HAP-1 (cell line): Measurements from ENCODE around the gene SPSB3.

Experiments used
- DNase-seq, 2 experiments: peaks; one replicate each; pipeline ENCODE4 v3.0.0-alpha.2; 2016 to 2020; ENCODE audit warnings: low spot score in 2 of 2
- H3K27me3 ChIP-seq: fragments of 250-450 bp; sonication (Bioruptor Pico); 2 replicates; pipeline ENCODE4 v1.5.1; 2020; ENCODE audit warnings: low read depth, mild to moderate bottlenecking, moderate library complexity
- H3K36me3 ChIP-seq: fragments of 250-450 bp; sonication (Bioruptor Pico); replicated peaks from 2 replicates; pipeline ENCODE4 v1.5.1; 2020; ENCODE audit warnings: mild to moderate bottlenecking
- H3K4me1 ChIP-seq: fragments of 250-450 bp; sonication (Bioruptor Pico); 2 replicates; pipeline ENCODE4 v1.5.1; 2020; ENCODE audit warnings: mild to moderate bottlenecking
- H3K4me3 ChIP-seq: fragments of 250-450 bp; sonication (Bioruptor Pico); 2 replicates; pipeline ENCODE4 v1.5.1; 2020; ENCODE audit warnings: mild to moderate bottlenecking, moderate library complexity
- H3K9me3 ChIP-seq: fragments of 250-450 bp; sonication (Bioruptor Pico); 2 replicates; pipeline ENCODE4 v1.5.1; 2020; ENCODE audit warnings: mild to moderate bottlenecking, moderate library complexity
- in situ Hi-C: fragments of 300-500 bp; cut with MboI; formaldehyde crosslinking; loops from 3 replicates; pipeline ENCODE4 v1.14.3; 2020; ENCODE audit warnings: low sequenced_read_pairs, inconsistent platforms, mixed read lengths

SPSB3 gene

DNA sequence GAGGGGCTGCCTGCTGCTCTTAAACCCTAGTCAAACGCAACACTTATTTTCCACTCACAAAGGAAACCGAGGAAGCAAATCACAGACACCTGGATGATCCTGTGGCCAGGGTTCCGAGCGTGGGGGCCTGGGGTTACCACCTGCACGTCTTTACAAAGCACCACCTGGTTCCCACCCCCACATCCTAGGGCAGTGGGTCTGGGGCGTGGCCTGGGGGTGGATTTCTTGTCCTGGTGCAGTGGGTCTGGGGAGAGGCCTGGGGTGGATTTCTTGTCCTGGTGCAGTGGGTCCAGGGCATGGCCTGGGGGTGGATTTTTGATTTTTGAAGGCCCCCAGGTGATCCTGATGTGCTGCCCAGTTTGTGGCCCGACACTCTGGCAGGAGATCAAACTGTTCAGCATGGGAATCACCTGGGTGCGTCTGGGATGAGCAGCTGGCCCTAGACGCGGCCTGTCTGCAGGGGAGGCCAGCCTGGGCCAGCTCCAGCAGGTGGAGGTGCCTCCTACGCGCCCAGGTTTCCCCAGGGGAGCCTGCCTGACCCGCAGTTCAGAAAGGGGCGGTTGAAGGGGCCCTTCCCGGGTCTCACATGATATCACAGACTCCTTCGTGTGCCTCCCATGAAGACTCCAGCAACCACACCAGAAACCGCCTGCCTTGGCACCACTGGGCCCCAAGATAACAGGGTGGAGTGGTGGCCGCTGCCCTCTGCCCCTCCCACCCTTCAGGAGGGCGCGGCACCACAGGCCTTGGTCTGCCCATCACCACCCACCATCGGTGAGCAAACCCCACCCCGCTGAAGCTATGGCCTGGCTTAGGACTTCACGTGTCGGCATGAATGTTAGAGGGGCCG is 38.0 kb upstream of the SPSB3 start:
- Histone ChIP-seq H3K36me3 (peaks cover 10% of the 10 kb centered on the region; the same call in 1 of the 2 replicates), H3K4me3 (no peak overlapping the region), H3K4me1 (no peaks in the 10 kb centered on the region), H3K9me3 (no peaks in the 10 kb centered on the region), H3K27me3 (no peaks in the 10 kb centered on the region)
- in situ Hi-C loops = no loop called here
- DNase-seq = no peak

DNA sequence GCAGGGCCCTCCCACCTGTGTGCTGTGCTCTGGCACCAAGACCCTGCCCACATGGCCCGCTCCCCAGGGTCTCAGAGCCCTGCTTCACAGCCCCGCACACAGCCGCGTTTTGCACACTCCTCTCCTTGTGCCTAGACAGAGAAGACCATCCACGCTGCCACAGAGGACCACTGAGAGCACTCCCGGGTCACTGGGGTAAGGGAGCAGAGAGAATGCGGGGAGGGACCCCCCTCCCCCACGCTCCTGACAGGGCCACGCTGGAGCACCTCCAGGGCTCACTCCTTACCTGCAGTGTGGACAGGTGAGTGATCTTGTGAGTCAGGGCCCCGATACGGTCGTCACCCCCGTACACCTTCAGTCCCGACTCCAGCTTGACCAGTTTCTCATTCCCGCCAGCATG is 37.2 kb upstream of the SPSB3 start:
- no peak overlapping the region for H3K4me3 ChIP-seq
- no peaks in the 10 kb centered on the region for H3K9me3 ChIP-seq
- no peaks in the 10 kb centered on the region for H3K27me3 ChIP-seq
- in situ Hi-C loops = no loop called here
- no peaks in the 10 kb centered on the region for H3K4me1 ChIP-seq
- no peak for DNase-seq
- peaks cover 10% of the 10 kb centered on the region; the same call in 1 of the 2 replicates for H3K36me3 ChIP-seq

DNA sequence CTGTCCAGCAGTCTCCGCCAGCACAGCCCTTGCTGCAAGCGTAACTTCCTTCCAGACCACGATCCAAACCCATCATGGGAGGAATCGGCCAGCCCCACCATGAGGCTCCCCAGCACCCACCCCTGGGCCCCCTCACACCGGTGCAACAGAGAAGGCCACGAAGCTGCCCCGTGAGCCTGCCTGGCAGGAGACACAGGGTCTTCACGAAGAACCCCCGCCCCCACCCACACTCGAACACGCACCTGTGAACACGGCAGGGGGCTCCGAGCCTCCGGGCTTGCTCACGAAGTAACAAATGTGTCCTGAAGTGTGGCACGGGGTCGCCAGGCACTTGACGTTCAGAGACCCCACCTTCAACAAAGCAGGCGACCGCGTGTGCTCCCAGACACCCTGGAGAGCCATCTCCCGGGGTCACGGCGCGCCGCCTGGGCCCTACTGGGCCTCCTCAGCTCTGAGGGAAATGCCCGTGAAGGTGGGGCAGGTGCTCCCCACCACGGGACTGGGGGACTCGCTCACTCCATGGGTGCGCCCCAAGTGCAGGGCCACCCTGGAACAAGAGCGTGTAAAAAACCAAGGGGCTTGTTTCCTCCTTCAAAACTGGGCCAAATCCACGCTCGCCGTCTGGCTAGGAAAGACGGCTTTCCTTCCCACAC is 36.6 kb upstream of the SPSB3 start:
- H3K36me3 ChIP-seq = peaks cover 10% of the 10 kb centered on the region; the same call in 1 of the 2 replicates
- H3K4me1 ChIP-seq = no peaks in the 10 kb centered on the region
- H3K9me3 ChIP-seq = no peaks in the 10 kb centered on the region
- DNase-seq = no peak
- no peaks in the 10 kb centered on the region for H3K27me3 ChIP-seq
- H3K4me3 ChIP-seq = no peak overlapping the region
- in situ Hi-C loops = no loop called here

DNA sequence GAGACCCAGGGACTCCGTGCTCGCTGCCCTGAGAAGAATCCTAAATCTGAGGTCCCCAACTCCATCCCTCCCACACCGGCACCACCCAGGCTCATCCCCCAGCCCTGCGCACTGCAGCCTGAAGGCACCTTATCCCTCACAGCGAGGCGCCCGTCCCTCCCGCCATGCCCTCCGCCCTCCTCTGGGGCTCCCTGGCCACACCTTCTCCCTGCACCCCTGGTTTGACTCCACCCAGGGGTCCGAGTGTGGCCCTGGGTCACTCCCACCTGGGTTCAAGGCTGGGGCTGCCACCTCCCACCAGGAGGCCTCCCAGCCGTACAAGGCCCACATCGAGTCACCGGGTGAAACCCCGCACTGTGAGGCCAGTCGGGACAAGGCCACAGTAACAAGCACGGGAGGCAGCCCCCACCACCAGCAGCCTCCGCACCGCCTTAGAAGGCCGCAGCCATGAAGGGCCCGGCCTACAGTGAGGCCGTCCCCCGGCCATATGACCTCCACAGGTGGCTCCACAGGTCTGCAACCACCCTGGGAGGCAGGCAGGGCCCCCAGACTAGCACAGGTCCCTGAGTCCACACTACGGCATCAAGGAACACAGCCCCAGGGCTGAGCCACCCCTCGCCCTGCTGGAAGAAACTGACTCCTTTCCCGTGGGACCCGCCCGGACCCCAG is 36.0 kb upstream of the SPSB3 start:
- peaks cover 10% of the 10 kb centered on the region; the same call in 1 of the 2 replicates for H3K36me3 ChIP-seq
- H3K4me1 ChIP-seq = no peaks in the 10 kb centered on the region
- no peak for DNase-seq
- in situ Hi-C loops = no loop called here
- H3K4me3 ChIP-seq = no peak overlapping the region
- no peaks in the 10 kb centered on the region for H3K27me3 ChIP-seq
- H3K9me3 ChIP-seq = no peaks in the 10 kb centered on the region

DNA sequence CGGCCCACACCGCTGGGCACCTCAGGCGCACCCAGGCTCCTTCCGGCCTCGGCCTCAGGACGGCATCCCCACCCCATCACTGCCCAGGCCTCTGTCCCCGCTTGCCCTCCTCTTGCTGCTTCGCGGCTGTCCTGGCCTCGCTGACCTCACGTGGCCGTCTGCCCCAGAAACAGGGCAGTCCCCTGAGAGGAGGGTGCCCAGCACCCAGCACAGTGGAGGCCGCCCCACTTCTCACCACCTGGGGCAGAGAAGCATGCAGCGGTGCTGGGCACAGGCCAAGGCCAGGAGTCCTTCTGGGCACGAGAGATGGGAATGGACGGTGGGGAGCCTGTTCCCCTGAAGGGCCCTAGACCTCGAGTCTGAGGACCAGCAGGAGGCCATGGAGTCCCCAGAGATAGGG is 35.3 kb upstream of the SPSB3 start:
- no peaks in the 10 kb centered on the region for H3K27me3 ChIP-seq
- DNase-seq = no peak
- H3K4me1 ChIP-seq = no peaks in the 10 kb centered on the region
- in situ Hi-C loops = no loop called here
- no peaks in the 10 kb centered on the region for H3K9me3 ChIP-seq
- no peak overlapping the region for H3K4me3 ChIP-seq
- H3K36me3 ChIP-seq = peaks cover 10% of the 10 kb centered on the region; the same call in 1 of the 2 replicates

DNA sequence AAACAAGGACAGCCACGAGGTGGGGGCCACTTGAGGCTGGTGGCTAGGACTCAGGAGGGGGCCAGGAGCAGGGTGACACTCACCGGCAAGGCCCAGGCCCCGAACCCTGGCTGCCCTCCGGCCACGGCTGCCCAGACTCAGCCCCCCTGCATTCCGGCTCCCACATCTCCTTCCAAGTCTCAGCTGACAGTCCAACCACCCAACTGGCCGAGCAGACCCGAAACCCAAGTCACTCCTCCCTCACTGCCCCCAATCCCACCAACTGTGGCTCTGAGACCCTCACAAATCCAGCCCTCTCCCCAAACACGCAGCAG is 34.9 kb upstream of the SPSB3 start:
- Histone ChIP-seq H3K4me3 (no peak overlapping the region), H3K4me1 (no peaks in the 10 kb centered on the region), H3K9me3 (no peaks in the 10 kb centered on the region), H3K36me3 (peaks cover 10% of the 10 kb centered on the region; the same call in 1 of the 2 replicates), H3K27me3 (no peaks in the 10 kb centered on the region)
- no peak for DNase-seq
- in situ Hi-C loops = no loop called here

DNA sequence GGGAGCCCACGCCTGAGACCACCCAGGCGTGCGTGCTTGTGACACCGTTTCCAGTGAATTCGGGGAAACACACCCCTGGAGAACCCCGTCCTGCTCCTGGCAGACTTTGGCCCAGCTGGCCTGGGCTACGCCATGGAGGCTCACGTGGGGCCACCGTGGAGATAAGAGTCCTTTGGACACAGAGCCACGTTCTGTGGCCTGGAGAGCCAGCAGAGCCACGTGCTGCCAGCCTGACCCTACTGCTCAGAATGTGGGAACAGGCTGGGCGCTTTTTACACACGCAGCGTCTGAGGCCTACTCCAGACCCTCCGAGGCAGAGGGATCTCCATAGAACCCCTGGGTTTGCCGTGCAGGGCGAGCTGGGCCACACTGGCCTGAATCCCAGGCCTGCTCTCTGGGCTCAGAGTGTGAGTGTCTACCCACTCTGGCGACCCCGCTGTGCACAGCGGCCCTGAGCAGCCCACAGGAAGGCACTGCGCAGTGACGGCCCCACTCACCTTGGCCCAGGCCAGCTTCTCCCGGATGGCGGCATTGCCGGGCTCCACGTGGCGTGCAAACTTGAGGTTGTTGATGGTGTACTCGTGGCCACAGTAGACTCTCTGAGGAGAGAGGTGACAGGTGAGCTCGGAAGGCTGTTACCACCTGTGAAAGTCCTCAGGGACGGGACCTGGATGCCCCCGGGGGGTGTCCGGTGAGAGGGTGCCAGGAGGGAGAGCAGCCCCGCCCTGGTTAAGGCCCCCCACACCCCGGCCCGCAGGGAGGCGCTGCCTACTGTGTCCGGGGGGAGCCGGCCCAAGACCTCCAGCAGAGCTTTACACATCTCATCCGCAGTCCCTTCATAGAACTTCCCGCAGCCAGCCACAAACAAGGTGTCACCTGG is 34.3 kb upstream of the SPSB3 start:
- in situ Hi-C loops = no loop called here
- DNase-seq = no peak

DNA sequence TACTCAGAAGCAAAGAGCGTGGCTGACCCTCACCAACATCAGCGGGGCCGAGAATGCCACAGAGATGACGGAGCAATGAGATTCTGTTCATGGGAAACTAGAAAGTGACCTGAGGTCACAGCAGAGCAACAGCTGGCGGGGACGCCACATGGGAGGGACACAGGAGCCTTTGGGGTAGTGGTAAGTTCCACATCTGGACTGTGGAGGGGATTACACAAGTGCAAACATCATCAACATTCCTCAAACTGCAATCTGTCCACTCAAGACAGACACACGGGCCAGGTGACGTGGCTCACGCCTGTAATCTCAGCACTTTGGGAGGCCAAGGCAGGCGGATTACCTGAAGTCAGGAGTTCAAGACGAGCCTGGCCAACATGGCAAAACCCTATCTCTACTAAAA is 33.1 kb upstream of the SPSB3 start:
- H3K27me3 ChIP-seq = no peaks in the 10 kb centered on the region
- in situ Hi-C loops = no loop called here
- no peak overlapping the region for H3K4me3 ChIP-seq
- peaks cover 10% of the 10 kb centered on the region; the same call in 1 of the 2 replicates for H3K36me3 ChIP-seq
- H3K4me1 ChIP-seq = no peaks in the 10 kb centered on the region
- H3K9me3 ChIP-seq = no peaks in the 10 kb centered on the region
- DNase-seq = no peak

More for the DNA sequence above, 34.3 kb upstream of the SPSB3 start:
- Histone ChIP-seq H3K9me3 (no peaks in the 10 kb centered on the region), H3K4me1 (no peaks in the 10 kb centered on the region), H3K4me3 (no peak overlapping the region), H3K36me3 (peaks cover 10% of the 10 kb centered on the region; the same call in 1 of the 2 replicates), H3K27me3 (no peaks in the 10 kb centered on the region)

DNA sequence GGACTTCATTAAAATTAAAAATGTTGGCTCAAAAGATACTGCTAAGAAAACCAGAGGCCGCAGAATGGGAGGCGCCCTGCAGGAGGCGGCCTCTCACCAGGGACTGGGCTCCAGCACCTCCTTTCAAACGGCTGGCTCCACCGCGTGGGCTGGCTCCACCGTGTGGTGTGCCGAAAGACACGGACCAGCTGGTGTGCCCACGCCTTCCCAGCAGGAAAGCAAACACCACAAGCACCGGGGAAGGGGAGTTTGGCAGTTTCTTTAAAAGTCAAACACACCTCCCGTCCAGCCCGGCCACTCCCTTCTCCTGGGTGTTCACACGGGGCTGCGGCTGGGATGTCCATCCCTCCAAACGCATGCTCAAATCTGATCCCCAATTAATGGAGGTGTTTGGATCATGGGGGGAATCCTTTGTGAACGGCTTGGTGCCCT is 30.4 kb upstream of the SPSB3 start:
- H3K9me3 ChIP-seq = no peaks in the 10 kb centered on the region
- no peaks in the 10 kb centered on the region for H3K27me3 ChIP-seq
- peak; percentile 6 to 66 for DNase-seq
- H3K4me1 ChIP-seq = no peaks in the 10 kb centered on the region
- in situ Hi-C loops = no loop called here
- peaks cover 25% of the 10 kb centered on the region for H3K36me3 ChIP-seq
- H3K4me3 ChIP-seq = no peak overlapping the region

DNA sequence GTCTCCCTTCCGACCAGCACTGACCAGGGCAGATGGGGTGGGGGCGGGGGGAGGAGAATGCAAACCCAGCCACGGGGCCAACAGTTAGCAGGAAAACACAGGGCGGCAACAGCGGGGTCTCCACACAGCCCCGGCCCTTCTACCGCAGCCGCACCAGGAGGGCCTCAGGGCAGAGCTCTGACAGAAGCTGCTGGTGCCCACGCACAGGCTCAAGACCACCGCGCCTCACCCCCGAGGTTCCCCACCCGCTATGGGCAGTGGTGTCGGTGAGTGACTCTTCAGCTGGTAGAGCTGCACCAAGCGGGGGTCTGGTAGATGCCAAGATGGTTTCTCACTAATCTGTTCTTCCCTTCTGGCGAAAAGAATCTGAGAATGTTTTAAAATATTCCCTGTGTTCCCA is 28.2 kb upstream of the SPSB3 start:
- in situ Hi-C loops = no loop called here

DNA sequence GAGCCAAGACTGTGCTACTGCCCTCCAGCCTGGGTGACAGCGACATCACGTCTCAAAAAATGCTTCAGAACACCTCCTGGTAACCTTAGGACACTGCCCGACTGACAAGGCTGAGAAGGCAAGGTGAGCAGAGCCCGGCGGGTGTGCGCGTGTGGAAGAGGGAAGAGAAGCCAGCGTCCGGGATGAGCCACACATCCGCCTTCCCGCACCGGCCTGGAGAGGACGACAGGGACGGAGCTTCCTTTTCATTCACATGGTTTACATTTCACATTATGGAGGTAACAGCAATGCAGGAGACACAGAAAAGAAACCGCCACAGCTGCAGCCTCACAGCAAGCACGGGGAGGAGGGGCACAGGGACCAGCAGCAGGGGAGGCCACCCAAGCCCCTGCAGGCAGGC is 27.7 kb upstream of the SPSB3 start:
- Histone ChIP-seq H3K4me1 (no peaks in the 10 kb centered on the region), H3K36me3 (peaks cover 22% of the 10 kb centered on the region), H3K9me3 (no peaks in the 10 kb centered on the region), H3K4me3 (no peak overlapping the region), H3K27me3 (no peaks in the 10 kb centered on the region)
- in situ Hi-C loops = no loop called here
- no peak for DNase-seq

More for the DNA sequence above, 28.2 kb upstream of the SPSB3 start:
- no peaks in the 10 kb centered on the region for H3K4me1 ChIP-seq
- H3K4me3 ChIP-seq = no peak overlapping the region
- peaks cover 22% of the 10 kb centered on the region for H3K36me3 ChIP-seq
- no peak for DNase-seq
- no peaks in the 10 kb centered on the region for H3K27me3 ChIP-seq
- no peaks in the 10 kb centered on the region for H3K9me3 ChIP-seq

DNA sequence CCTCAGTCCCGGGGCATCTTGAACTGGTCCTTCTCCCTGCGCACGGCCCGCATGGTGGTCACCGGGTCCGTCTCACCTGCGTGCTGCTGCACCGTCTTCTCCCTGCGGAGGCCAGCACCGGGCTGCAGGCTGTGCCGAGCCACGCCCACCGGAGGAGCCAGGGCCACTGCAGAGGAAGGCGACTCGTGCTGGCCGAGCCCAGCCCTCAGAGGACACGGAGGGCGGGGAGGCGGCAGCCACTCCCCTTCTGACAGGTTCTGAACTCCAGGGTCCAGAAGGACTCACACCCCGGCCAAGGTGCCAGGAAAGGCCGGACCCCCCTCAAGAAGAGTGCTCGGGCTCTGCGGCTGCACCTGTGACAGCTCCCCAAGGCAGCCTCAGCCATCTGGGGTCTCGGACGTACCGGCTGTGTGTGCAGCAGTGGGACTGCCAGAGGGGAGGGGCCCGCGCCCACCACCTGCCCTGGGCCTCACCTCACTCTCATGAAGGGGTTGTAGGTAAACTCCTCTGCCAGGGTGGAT is 27.0 kb upstream of the SPSB3 start:
- no peak for DNase-seq
- no peaks in the 10 kb centered on the region for H3K27me3 ChIP-seq
- in situ Hi-C loops = no loop called here
- peaks cover 22% of the 10 kb centered on the region for H3K36me3 ChIP-seq
- H3K9me3 ChIP-seq = no peaks in the 10 kb centered on the region
- no peaks in the 10 kb centered on the region for H3K4me1 ChIP-seq
- H3K4me3 ChIP-seq = no peak overlapping the region

DNA sequence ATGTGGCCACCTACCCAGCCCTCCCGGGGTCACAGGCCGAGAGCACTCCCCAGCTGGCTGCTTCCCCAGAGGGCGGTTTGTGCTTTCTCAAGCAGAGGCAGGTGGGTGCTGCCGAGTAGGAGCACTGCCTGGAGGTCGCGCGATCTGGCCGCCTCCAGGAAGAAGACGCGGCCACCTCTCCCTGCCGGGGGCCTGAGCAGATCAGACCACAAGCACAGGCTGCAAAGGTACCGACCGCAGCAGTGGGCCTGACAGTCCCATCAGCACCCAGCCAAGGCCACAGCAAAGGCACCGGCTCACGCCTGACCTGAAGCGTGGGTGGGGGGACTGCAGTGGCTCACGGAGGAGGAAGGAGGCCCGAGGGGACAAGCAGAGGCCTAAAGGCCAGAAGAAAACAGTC is 26.3 kb upstream of the SPSB3 start:
- peaks cover 22% of the 10 kb centered on the region for H3K36me3 ChIP-seq
- DNase-seq = no peak
- H3K9me3 ChIP-seq = no peaks in the 10 kb centered on the region
- in situ Hi-C loops = no loop called here
- H3K4me3 ChIP-seq = no peak overlapping the region
- no peaks in the 10 kb centered on the region for H3K27me3 ChIP-seq
- no peaks in the 10 kb centered on the region for H3K4me1 ChIP-seq
